Suprapubic skin (tissue), 4 donors: ENCODE measurements around the gene UBA5.

ENCODE experiments used
- CTCF ChIP-seq, 2 donors: fragments of 200-600 bp in 1 of 2; fragments of 450-650 bp in 1 of 2; sonication (generic) in 1 of 2; IDR thresholded peaks; one replicate each; pipeline ENCODE4 v1.5.1; 2016 to 2019; ENCODE audit warnings: antibody characterized with exemption in 2 of 2, mild to moderate bottlenecking in 1 of 2, moderate library complexity in 1 of 2
- EP300 ChIP-seq: sonication (generic); formaldehyde crosslinking; IDR thresholded peaks from one replicate; pipeline ENCODE4 v1.6.1; 2017; ENCODE audit warnings: antibody characterized with exemption
- POLR2A ChIP-seq, 2 donors: fragments of 450-650 bp; IDR thresholded peaks; one replicate each; pipeline ENCODE4 v1.6.1; 2017; ENCODE audit warnings: antibody characterized with exemption in 2 of 2, mild to moderate bottlenecking in 2 of 2, moderate library complexity in 2 of 2
- POLR2AphosphoS5 ChIP-seq, 3 donors: sonication (generic); formaldehyde crosslinking; IDR thresholded peaks; one replicate each; pipeline ENCODE4 v1.6.1; 2017; ENCODE audit warnings: antibody characterized with exemption in 3 of 3

- TF ChIP-seq CTCF (IDR thresholded peaks at IDR 0.05): peak; percentile 69 to 76
- TF ChIP-seq POLR2AphosphoS5 (IDR thresholded peaks at IDR 0.05): no peak
- no peak for TF ChIP-seq POLR2A (IDR thresholded peaks at IDR 0.05)
- TF ChIP-seq EP300: no peak
These were observed 66.3 kb downstream of the UBA5 start for GRCh38 chr3:132726341-132726823.
